Cardiac muscle cell (in vitro differentiated cells and primary cell): Measurements from ENCODE around the gene TWIST2. TPM values are rescaled to one million over a fixed set of nuclear protein-coding genes. Genes with fewer than 3 reads are reported as not detected.
A peak's percentile ranks its signal among the peaks of the same experiment; 100 is the strongest.

Experiments
- DNase-seq, 2 donors: peaks; one replicate each; pipeline versions ENCODE4 v3.0.0 to v3.0.0-alpha.2; 2010 to 2017; ENCODE audit warnings: low read depth in 1 of 2, low spot score in 1 of 2
- H3K27ac ChIP-seq: fragments of 200-600 bp; sonication (generic); 2 replicates; pipeline ENCODE4 v1.5.1; 2016
- H3K27me3 ChIP-seq: fragments of 200-600 bp; sonication (generic); 2 replicates; pipeline ENCODE4 v1.6.0; 2016; ENCODE audit warnings: control low read depth
- H3K36me3 ChIP-seq: fragments of 200-600 bp; sonication (generic); 2 replicates; pipeline ENCODE4 v1.5.1; 2016; ENCODE audit warnings: control low read depth
- H3K4me1 ChIP-seq: fragments of 200-600 bp; sonication (generic); 2 replicates; pipeline ENCODE4 v1.8.1; 2017; ENCODE audit warnings: low read depth, mild to moderate bottlenecking, mixed run types
- H3K4me3 ChIP-seq: fragments of 200-600 bp; sonication (generic); 2 replicates; pipeline ENCODE4 v1.5.1; 2016; ENCODE audit warnings: mild to moderate bottlenecking
- H3K9me3 ChIP-seq: fragments of 200-600 bp; sonication (generic); 2 replicates; pipeline ENCODE4 v1.5.1; 2017; ENCODE audit warnings: low read depth, mild to moderate bottlenecking, control low read depth
- polyA plus RNA-seq: library from polyadenylated mRNA; unstranded; fragments of >200 nt; fragmentation: Nextera tagmentation; extraction: Ambion mirVana; gene quantifications from 2 replicates; pipeline ENCODE4 v1.2.1, GENCODE V29; 2016
- total RNA-seq: library from RNA; depleted of rRNA; stranded (reverse); fragments of >200 nt; gene quantifications from 2 replicates; pipeline ENCODE4 v1.2.3, GENCODE V29; 2016
- TF ChIP-seq, protein P1 (sequence below): IDR thresholded peaks from 2 replicates; pipeline ENCODE4 v1.5.1; 2012; ENCODE audit warnings: low read depth, mild to moderate bottlenecking, low read length

The TWIST2 gene
- total and polyA plus RNA-seq, 2 experiments from 2014 or later = not detected

DNA sequence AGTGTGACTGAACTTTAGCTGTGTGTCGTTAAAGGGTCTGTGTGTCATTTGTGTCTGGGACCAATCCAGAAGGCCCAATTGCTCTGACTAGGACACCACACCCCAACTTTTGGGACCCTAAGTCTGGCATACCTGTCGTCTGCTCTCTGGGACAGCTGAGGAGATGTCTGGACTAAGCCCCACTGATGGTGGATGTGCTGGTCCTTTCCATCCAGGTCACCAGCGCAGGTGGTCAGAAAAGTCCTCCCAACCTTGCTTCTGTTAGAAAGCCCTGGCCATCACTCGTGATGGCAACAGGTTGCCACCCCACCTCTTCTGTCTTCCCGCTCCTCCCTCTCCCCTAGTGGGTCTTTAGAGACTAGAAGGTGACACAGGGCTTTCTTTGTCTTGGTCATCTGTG lies 37.6 kb upstream of the TWIST2 start:
- Histone ChIP-seq H3K4me3 (no peak overlapping the region), H3K27ac (no peak overlapping the region), H3K4me1 (no peaks in the 10 kb centered on the region), H3K36me3 (no peaks in the 10 kb centered on the region), H3K27me3 (no peaks in the 10 kb centered on the region), H3K9me3 (no peaks in the 10 kb centered on the region)
- TF ChIP-seq, protein P1, sequence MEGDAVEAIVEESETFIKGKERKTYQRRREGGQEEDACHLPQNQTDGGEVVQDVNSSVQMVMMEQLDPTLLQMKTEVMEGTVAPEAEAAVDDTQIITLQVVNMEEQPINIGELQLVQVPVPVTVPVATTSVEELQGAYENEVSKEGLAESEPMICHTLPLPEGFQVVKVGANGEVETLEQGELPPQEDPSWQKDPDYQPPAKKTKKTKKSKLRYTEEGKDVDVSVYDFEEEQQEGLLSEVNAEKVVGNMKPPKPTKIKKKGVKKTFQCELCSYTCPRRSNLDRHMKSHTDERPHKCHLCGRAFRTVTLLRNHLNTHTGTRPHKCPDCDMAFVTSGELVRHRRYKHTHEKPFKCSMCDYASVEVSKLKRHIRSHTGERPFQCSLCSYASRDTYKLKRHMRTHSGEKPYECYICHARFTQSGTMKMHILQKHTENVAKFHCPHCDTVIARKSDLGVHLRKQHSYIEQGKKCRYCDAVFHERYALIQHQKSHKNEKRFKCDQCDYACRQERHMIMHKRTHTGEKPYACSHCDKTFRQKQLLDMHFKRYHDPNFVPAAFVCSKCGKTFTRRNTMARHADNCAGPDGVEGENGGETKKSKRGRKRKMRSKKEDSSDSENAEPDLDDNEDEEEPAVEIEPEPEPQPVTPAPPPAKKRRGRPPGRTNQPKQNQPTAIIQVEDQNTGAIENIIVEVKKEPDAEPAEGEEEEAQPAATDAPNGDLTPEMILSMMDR = no peak
- DNase-seq = no peak

DNA sequence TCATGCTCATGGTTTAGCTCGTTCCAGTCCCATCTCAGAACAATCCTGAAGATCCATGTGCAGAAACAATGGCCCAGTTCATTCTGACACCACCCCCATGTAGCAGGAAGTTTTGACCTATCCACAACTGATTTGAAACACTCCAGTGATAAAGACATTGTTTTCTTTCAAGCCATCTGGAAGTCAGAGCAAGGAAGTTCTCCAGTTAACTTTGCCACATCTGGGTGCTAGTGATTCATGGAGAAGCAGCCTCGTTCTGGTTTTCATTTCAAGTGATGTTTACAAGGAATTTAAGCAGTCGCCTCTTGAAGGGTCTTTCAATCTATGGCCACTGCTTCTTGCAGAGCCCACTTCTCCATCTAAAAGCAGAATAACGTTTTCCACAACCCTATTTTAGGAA lies 36.6 kb upstream of the TWIST2 start:
- Histone ChIP-seq H3K4me3 (no peak overlapping the region), H3K27ac (no peak overlapping the region), H3K36me3 (no peaks in the 10 kb centered on the region), H3K9me3 (no peaks in the 10 kb centered on the region), H3K27me3 (no peaks in the 10 kb centered on the region), H3K4me1 (no peaks in the 10 kb centered on the region)
- DNase-seq = peak in 1 of 2 donors; percentile 56
- TF ChIP-seq, protein P1 = no peak

DNA sequence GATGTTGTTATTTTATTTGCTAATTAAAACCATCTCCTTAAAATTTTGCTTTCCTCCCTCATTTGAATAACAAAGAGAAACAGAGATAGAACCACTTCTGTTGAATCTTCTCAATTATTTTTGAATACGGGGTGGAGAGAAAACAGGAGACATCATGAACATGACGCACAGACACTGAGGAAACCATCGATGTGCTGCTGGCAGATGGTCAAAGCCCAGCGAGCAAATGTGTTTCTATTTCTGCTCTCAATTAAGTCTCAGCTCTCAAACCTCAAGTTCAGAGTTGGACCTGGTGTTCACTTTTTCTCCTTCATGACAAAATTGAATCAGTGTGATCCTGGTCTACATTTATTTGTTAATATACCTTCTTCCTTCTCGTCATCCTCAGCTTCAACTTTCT lies 36.1 kb upstream of the TWIST2 start:
- no peaks in the 10 kb centered on the region for H3K36me3 ChIP-seq
- peak in 1 of 2 donors; percentile 19 for DNase-seq
- no peaks in the 10 kb centered on the region for H3K27me3 ChIP-seq
- no peak overlapping the region for H3K4me3 ChIP-seq
- no peaks in the 10 kb centered on the region for H3K4me1 ChIP-seq
- no peak overlapping the region for H3K27ac ChIP-seq
- no peaks in the 10 kb centered on the region for H3K9me3 ChIP-seq
- TF ChIP-seq, protein P1 = no peak

- Histone ChIP-seq H3K9me3 (no peaks in the 10 kb centered on the region), H3K36me3 (no peaks in the 10 kb centered on the region), H3K4me3 (no peak overlapping the region), H3K4me1 (no peaks in the 10 kb centered on the region), H3K27me3 (no peaks in the 10 kb centered on the region), H3K27ac (no peak overlapping the region)
- DNase-seq = no peak
- TF ChIP-seq, protein P1 = no peak
These were observed 34.8 kb upstream of the TWIST2 start for GRCh38 chr2:238813109-238813508.

GRCh38 chr2:238814815-238815214 lies 33.1 kb upstream of the TWIST2 start:
- H3K27ac ChIP-seq = no peak overlapping the region
- TF ChIP-seq, protein P1 = no peak
- no peak overlapping the region for H3K4me3 ChIP-seq
- no peak for DNase-seq
- H3K27me3 ChIP-seq = no peaks in the 10 kb centered on the region
- H3K9me3 ChIP-seq = no peaks in the 10 kb centered on the region
- H3K36me3 ChIP-seq = no peaks in the 10 kb centered on the region
- no peaks in the 10 kb centered on the region for H3K4me1 ChIP-seq

GRCh38 chr2:238816291-238816690 lies 31.6 kb upstream of the TWIST2 start:
- TF ChIP-seq, protein P1 = no peak

More at GRCh38 chr2:238816291-238816690, 31.6 kb upstream of the TWIST2 start:
- Histone ChIP-seq H3K27me3 (no peaks in the 10 kb centered on the region), H3K4me3 (no peak overlapping the region), H3K27ac (no peak overlapping the region), H3K4me1 (no peaks in the 10 kb centered on the region), H3K9me3 (no peaks in the 10 kb centered on the region), H3K36me3 (no peaks in the 10 kb centered on the region)
- DNase-seq = no peak
